ENCODE results near the gene HES2. TPM values are rescaled to one million over a fixed set of nuclear protein-coding genes. Genes with fewer than 3 reads are reported as not detected.

The HES2 gene
- total RNA-seq, 2 experiments from 2014 or later: 0.05 TPM; not detected in 1

Small RNA genes within 50 kb of the gene (microRNA-seq; reads per million reads assigned to microRNA genes)
- gene MIR4252 (ENCODE audit: borderline replicate concordance): not detected

Other genes starting within 250 kb of the HES2 start
- gene CHD5, start 239.6 kb downstream of the HES2 start, total RNA-seq: under 1 TPM; 0.25 to 0.76 TPM
- 100 to 1,000 TPM; 392 to 475 TPM for gene RPL22, start 220.3 kb downstream of the HES2 start, total RNA-seq
- 10 to 100 TPM; 13.5 to 15.2 TPM for gene RNF207, start 213.8 kb downstream of the HES2 start, total RNA-seq
- 10 to 100 TPM; 31.9 to 35.4 TPM for gene ICMT, start 184.0 kb downstream of the HES2 start, total RNA-seq
- not detected for gene HES3, start 175.7 kb downstream of the HES2 start, total RNA-seq
- under 1 TPM; 0.16 to 0.25 TPM for gene GPR153, start 158.8 kb downstream of the HES2 start, total RNA-seq
- gene ACOT7, start 26.2 kb downstream of the HES2 start, total RNA-seq: 10 to 100 TPM; 93.8 to 99.2 TPM
- gene ESPN, start 4.9 kb upstream of the HES2 start, total RNA-seq: under 1 TPM; 0.14 to 0.55 TPM
- gene TNFRSF25, start 46.3 kb upstream of the HES2 start, total RNA-seq: 10 to 100 TPM; 57.3 to 66.7 TPM
- gene PLEKHG5, start 71.7 kb upstream of the HES2 start, total RNA-seq: 1 to 10 TPM in 1 of 2 experiments, under 1 TPM in 1; 0.76 to 1.1 TPM
- 10 to 100 TPM; 37.4 to 44.7 TPM for gene NOL9, start 134.6 kb upstream of the HES2 start, total RNA-seq
- gene TAS1R1, start 135.4 kb upstream of the HES2 start, total RNA-seq: under 1 TPM in 1 of 2 experiments, not detected in 1; 0.07 TPM
- gene ZBTB48, start 160.1 kb upstream of the HES2 start, total RNA-seq: 10 to 100 TPM; 23.2 to 26.0 TPM
- gene KLHL21, start 182.9 kb upstream of the HES2 start, total RNA-seq: 10 to 100 TPM; 12.4 to 15.7 TPM
- 10 to 100 TPM; 13.2 to 13.6 TPM for gene PHF13, start 193.8 kb upstream of the HES2 start, total RNA-seq
- gene THAP3, start 204.9 kb upstream of the HES2 start, total RNA-seq: 10 to 100 TPM; 19.4 to 22.1 TPM